Gastroesophageal sphincter (tissue), 4 donors: ENCODE measurements around the gene SLC39A11. TPM values are rescaled to one million over a fixed set of nuclear protein-coding genes. Genes with fewer than 3 reads are reported as not detected.

Experiments
- ATAC-seq: fragments of 150-250 bp; one replicate; pipeline ENCODE4 v1.9.1; 2016; ENCODE audit warnings: mild to moderate bottlenecking, moderate library complexity
- H3K27ac ChIP-seq, 4 donors: fragments of 200-600 bp; sonication (generic) in 3 of 4; 1 replicate in 3 of 4; 2 replicates in 1 of 4; pipeline ENCODE4 v1.5.1; 2016 to 2019
- H3K27me3 ChIP-seq: fragments of 200-600 bp; sonication (generic); one replicate; pipeline ENCODE4 v1.5.1; 2019
- H3K36me3 ChIP-seq, 2 donors: fragments of 200-600 bp; sonication (generic); one replicate each; pipeline ENCODE4 v1.5.1; 2019; ENCODE audit warnings: control low read depth in 1 of 2
- H3K4me1 ChIP-seq, 3 donors: fragments of 200-600 bp; sonication (generic); 1 replicate in 2 of 3; 2 replicates in 1 of 3; pipeline ENCODE4 v1.5.1; 2016 to 2019; ENCODE audit warnings: control low read depth in 2 of 3
- H3K4me3 ChIP-seq, 2 donors: fragments of 200-600 bp; sonication (generic); one replicate each; pipeline ENCODE4 v1.5.1; 2019; ENCODE audit warnings: mild to moderate bottlenecking in 1 of 2, moderate library complexity in 1 of 2
- H3K9me3 ChIP-seq, 3 donors: fragments of 200-600 bp; sonication (generic); one replicate each; pipeline ENCODE4 v1.5.1; 2017 to 2019; ENCODE audit warnings: control low read depth in 2 of 3
- EP300 ChIP-seq: sonication (generic); formaldehyde crosslinking; IDR thresholded peaks from one replicate; pipeline ENCODE4 v1.6.1; 2017; ENCODE audit warnings: antibody characterized with exemption, mild to moderate bottlenecking
- POLR2A ChIP-seq, 2 donors: fragments of 450-650 bp; IDR thresholded peaks; one replicate each; pipeline ENCODE4 v1.6.1; 2017; ENCODE audit warnings: antibody characterized with exemption in 2 of 2, mild to moderate bottlenecking in 2 of 2, moderate library complexity in 1 of 2
- POLR2AphosphoS5 ChIP-seq: sonication (generic); formaldehyde crosslinking; IDR thresholded peaks from one replicate; pipeline ENCODE4 v1.6.1; 2017; ENCODE audit warnings: antibody characterized with exemption
- WGBS, 2 donors: methylation state at CpG; one replicate each; pipeline ENCODE4 v1.1.5; 2018; ENCODE audit warnings: low coverage in 1 of 2; 5-methylcytosine and 5-hydroxymethylcytosine counted together
- total RNA-seq, 4 donors: library from RNA; depleted of rRNA; stranded (reverse); fragments of >200 nt; gene quantifications; one replicate each; pipeline ENCODE4 v1.1.0, GENCODE V29; 2016
- TF ChIP-seq, protein P1 (sequence below), 4 experiments: fragments of 200-600 bp in 2 of 4; fragments of 450-650 bp in 2 of 4; sonication (generic) in 1 of 4; IDR thresholded peaks; one replicate each; pipeline ENCODE4 v1.5.1; 2017 to 2019; ENCODE audit warnings: antibody characterized with exemption in 4 of 4, mild to moderate bottlenecking in 2 of 4, moderate library complexity in 2 of 4

SLC39A11 gene
- total RNA-seq, 4 donors from 2014 or later = 11.6 to 16.8 (median 14.5) TPM

DNA sequence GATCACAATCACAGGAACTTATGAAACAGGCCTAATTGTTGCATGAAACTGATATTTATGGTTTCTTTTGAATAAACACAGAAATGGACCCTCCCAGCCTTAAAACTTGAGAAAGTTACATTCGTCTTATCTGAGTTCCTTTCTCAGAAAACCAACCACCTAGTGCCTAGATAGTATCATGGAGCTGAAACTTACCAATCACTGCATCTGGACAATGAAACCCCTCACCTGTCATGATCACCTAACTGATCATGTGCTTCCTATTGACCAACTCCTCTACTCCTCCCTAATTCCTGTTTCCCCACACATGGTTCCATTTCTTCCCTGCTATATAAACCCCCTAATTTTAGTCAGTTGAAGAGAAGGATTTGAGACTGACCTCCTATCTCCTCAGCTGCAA is 216.1 kb downstream of the SLC39A11 start:
- TF ChIP-seq POLR2AphosphoS5 = no peak
- no peak for TF ChIP-seq EP300
- TF ChIP-seq, protein P1, sequence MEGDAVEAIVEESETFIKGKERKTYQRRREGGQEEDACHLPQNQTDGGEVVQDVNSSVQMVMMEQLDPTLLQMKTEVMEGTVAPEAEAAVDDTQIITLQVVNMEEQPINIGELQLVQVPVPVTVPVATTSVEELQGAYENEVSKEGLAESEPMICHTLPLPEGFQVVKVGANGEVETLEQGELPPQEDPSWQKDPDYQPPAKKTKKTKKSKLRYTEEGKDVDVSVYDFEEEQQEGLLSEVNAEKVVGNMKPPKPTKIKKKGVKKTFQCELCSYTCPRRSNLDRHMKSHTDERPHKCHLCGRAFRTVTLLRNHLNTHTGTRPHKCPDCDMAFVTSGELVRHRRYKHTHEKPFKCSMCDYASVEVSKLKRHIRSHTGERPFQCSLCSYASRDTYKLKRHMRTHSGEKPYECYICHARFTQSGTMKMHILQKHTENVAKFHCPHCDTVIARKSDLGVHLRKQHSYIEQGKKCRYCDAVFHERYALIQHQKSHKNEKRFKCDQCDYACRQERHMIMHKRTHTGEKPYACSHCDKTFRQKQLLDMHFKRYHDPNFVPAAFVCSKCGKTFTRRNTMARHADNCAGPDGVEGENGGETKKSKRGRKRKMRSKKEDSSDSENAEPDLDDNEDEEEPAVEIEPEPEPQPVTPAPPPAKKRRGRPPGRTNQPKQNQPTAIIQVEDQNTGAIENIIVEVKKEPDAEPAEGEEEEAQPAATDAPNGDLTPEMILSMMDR (IDR thresholded peaks at IDR 0.05) = no peak
- no peak for TF ChIP-seq POLR2A (IDR thresholded peaks at IDR 0.05)
- 100% methylated on average over 1 of the region's 1 CpG for WGBS, 2 donors
- no peak for ATAC-seq
- peaks cover 0 to 19% of the 10 kb centered on the region in 2 donors for H3K36me3 ChIP-seq
- H3K4me3 ChIP-seq = no peak overlapping the region
- no peaks in the 10 kb centered on the region for H3K4me1 ChIP-seq
- no peaks in the 10 kb centered on the region for H3K27me3 ChIP-seq
- H3K9me3 ChIP-seq = peaks cover 0 to 31% (median 0%) of the 10 kb centered on the region in 3 donors
- H3K27ac ChIP-seq = no peak overlapping the region

DNA sequence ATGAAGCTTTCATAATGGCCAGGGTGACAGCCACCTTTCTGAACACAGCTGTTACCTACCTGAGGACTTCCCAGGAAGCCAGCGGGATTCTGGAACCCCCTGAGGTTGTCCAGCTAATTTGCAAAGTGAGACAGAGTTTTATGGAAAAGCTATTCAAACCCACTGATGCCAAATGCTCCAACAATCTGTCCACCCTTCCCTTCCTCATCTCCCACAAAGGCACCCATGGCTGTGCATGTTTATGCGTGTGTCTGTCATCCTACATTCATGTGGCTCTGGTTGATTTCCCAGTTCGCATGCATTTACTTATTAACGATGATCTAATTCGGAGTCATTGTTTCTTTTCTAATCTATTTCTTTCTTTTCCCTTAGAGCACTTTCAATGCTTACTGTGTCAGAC is 217.1 kb downstream of the SLC39A11 start:
- 65 to 95% methylated on average over 4 of the region's 5 CpGs for WGBS, 2 donors

GRCh38 chr17:72872396-72872795 is 220.1 kb downstream of the SLC39A11 start:
- no peak for ATAC-seq
- no peak for TF ChIP-seq POLR2AphosphoS5

More for the DNA sequence above, 217.1 kb downstream of the SLC39A11 start:
- Histone ChIP-seq H3K36me3 (peaks cover 0 to 12% of the 10 kb centered on the region in 2 donors), H3K4me1 (no peaks in the 10 kb centered on the region), H3K4me3 (no peak overlapping the region), H3K27ac (no peak overlapping the region), H3K27me3 (no peaks in the 10 kb centered on the region), H3K9me3 (peaks cover 0 to 22% (median 0%) of the 10 kb centered on the region in 3 donors)
- TF ChIP-seq EP300 (no peak), POLR2AphosphoS5 (no peak), POLR2A (IDR thresholded peaks at IDR 0.05) (no peak)
- TF ChIP-seq, protein P1 (IDR thresholded peaks at IDR 0.05) = no peak
- ATAC-seq = no peak

DNA sequence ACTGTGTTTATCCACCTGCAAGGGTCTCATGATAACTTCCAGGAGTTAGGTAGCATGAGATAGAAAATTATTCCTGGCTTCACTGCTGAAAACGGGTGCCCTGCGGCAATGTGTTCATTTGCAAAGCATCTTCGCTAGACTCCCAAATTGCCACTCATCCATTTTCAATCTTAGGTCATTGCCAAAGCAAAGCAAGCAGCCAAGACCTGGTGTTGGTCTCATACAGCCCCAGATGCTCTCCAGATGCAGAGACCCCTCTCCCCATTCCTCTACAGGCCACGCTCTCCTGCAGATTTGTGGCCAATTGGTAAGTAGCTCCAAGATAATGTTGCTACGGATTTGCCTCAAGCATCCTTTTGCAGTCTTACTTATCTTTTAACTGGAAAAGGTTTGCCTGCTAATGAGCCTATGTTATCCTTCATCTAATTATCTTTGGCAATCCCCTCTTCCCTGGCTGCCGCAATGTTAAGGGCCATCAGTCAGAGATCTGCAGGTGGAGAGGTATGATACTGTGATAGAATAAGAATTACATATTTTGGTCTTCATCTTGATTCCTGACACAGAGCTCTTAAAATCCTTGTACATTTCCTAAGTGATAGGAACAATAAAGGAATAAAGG is 222.0 kb downstream of the SLC39A11 start:
- 89 to 95% methylated on average over 6 of the region's 6 CpGs for WGBS, 2 donors
- H3K9me3 ChIP-seq = no peaks in the 10 kb centered on the region
- no peak for TF ChIP-seq POLR2A (IDR thresholded peaks at IDR 0.05)
- TF ChIP-seq, protein P1 (IDR thresholded peaks at IDR 0.05) = no peak
- no peak for TF ChIP-seq EP300
- no peak for TF ChIP-seq POLR2AphosphoS5
- ATAC-seq = no peak
- no peak overlapping the region for H3K27ac ChIP-seq
- no peaks in the 10 kb centered on the region for H3K27me3 ChIP-seq
- H3K4me1 ChIP-seq = no peaks in the 10 kb centered on the region
- no peak overlapping the region for H3K4me3 ChIP-seq
- peaks cover 0 to 6% of the 10 kb centered on the region in 2 donors for H3K36me3 ChIP-seq

More at GRCh38 chr17:72872396-72872795, 220.1 kb downstream of the SLC39A11 start:
- Histone ChIP-seq H3K27me3 (no peaks in the 10 kb centered on the region), H3K36me3 (peaks cover 0 to 6% of the 10 kb centered on the region in 2 donors), H3K9me3 (peaks cover 0 to 10% (median 0%) of the 10 kb centered on the region in 3 donors), H3K4me3 (no peak overlapping the region), H3K27ac (no peak overlapping the region), H3K4me1 (no peaks in the 10 kb centered on the region)
- 58% methylated on average over 2 of the region's 9 CpGs; no CpG with 5 or more reads in 1 of the 2 donors for WGBS, 2 donors

GRCh38 chr17:72869630-72870029 is 222.9 kb downstream of the SLC39A11 start:
- no peaks in the 10 kb centered on the region for H3K9me3 ChIP-seq
- H3K27me3 ChIP-seq = no peaks in the 10 kb centered on the region
- ATAC-seq = no peak
- peaks cover 0 to 5% of the 10 kb centered on the region in 2 donors for H3K36me3 ChIP-seq
- TF ChIP-seq POLR2AphosphoS5 (no peak), POLR2A (IDR thresholded peaks at IDR 0.05) (no peak), EP300 (no peak)
- TF ChIP-seq, protein P1 (IDR thresholded peaks at IDR 0.05) = no peak
- WGBS, 2 donors = 93 to 94% methylated on average over 4 to 7 of the region's 7 CpGs
- H3K4me1 ChIP-seq = no peaks in the 10 kb centered on the region
- H3K27ac ChIP-seq = no peak overlapping the region
- H3K4me3 ChIP-seq = no peak overlapping the region
